ENCODE results near the gene TMEM97.

TMEM97 gene

DNA sequence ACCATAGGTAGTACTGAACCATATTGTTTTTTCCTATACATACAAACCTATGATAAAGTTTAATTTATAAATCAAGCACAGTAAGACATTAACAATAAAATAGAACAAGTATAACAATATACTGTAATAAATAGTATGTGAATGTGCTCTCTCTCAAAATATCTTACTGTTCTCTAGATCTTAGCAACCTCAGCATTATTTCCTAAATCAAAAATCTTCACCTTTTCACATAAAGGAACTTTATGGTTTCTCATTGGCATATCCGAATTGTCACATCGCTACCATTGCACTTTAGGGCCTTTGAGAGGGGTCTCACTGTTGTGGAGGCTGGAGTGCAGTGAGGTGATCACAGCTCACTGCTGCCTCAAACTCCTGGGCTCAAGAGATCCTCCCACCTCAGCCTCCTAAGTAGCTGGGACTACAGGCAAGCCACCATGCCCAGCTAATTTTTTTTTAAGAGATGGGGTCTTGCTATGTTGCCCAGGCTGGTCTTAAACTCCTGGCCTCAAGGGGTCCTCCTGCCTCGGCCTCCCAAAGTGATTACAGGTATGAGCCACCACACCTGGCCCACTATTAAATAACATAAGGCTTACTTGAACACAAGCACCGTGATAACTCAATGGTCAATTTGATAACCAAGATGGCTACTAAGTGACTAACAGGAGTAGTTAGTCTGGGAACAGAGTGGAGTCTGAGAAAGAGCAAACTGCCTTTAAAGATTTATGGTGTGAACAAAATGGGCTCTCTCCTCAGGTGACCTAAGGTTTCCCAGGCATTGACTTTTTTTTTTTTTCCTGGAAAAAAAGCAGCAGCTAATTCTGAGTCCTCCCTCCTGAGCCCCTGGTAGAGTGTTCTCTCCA lies 2.9 kb upstream of the TMEM97 start:
- no peak for DNase-seq (ENCODE audit: low spot score)

- DNase-seq (ENCODE audit: low spot score): no peak
These were observed 1.7 kb upstream of the TMEM97 start for GRCh38 chr17:28317099-28317965.

GRCh38 chr17:28317966-28318758 lies 838 bp upstream of the TMEM97 start:
- DNase-seq (ENCODE audit: low spot score): peak; percentile 61

DNA sequence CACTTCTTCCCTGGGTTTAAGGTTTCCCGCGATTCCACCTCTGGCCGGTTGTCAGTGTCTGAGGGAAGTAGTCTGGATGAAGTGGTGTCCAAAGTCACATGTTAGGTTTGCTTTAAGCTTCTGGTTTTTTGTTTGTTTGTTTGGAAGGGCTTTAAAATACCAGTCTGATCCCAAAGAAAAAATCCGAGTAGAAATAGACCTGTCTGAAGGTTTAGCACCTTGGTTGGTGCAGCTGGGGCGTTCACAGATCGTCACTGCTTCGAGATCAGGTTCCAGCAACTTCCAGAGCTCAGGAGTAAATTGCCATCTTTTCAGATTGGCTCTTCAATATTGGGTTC lies 567 bp downstream of the TMEM97 start:
- DNase-seq (ENCODE audit: low spot score): no peak

GRCh38 chr17:28320215-28321061 lies 1.4 kb downstream of the TMEM97 start:
- no peak for DNase-seq (ENCODE audit: low spot score)

- no peak for DNase-seq (ENCODE audit: low spot score)
These were observed 5.3 kb downstream of the TMEM97 start for GRCh38 chr17:28324267-28324745.

- DNase-seq (ENCODE audit: low spot score): no peak
These were observed 5.8 kb downstream of the TMEM97 start for GRCh38 chr17:28324781-28325180.

GRCh38 chr17:28325211-28325610 lies 6.2 kb downstream of the TMEM97 start:
- no peak for DNase-seq (ENCODE audit: low spot score)

GRCh38 chr17:28326114-28326513 lies 7.1 kb downstream of the TMEM97 start:
- DNase-seq (ENCODE audit: low spot score): no peak

DNA sequence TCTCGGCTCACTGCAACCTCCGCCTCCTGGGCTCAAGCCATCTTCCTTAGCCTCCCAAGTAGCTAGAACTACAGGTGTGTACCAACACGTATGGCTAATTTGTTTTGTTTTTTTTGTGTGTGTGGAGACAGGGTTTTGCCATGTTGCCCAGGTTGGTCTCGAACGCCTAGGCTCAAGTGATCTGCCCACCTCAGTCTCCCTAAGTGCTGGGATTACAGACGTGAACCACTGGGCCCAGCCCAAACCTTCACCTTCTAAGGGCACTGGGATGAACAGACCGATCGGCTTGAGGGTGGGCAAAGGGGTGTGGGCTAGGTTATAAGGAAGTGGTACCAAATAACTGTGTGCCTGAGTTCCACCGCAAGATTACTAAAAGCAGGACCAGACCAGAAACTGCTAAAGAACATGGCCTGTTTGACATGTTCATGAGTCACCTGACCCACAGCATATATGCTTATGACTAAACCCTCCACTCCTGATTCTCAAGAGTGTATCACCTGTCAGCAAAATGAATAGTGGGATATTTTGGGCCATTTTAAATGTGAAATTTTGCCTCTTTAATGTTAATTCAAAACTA lies 8.1 kb downstream of the TMEM97 start:
- DNase-seq (ENCODE audit: low spot score): no peak

- no peak for DNase-seq (ENCODE audit: low spot score)
These were observed 8.7 kb downstream of the TMEM97 start for GRCh38 chr17:28327709-28328108.

- DNase-seq (ENCODE audit: low spot score): no peak
These were observed 9.3 kb downstream of the TMEM97 start for GRCh38 chr17:28328325-28328724.

DNA sequence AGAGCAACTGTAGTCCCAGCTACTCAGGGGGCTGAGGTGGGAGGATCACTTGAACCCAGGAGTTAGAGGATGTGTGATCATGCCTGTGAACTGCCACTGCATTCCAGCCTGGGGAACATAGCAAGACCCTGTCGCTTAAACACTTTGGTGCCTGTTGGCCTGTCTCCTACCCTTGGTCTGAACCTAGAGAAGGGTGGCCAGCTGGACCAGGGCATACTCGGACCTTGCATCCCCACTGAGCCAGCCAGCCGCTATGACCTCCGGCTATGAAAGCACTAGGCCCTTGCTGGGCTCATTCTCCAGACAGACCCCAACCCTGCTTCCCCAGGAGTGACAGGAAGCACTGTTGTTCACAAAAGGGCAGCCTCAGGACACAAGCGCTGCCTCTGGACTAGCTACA lies 11.7 kb downstream of the TMEM97 start:
- no peak for DNase-seq (ENCODE audit: low spot score)

DNA sequence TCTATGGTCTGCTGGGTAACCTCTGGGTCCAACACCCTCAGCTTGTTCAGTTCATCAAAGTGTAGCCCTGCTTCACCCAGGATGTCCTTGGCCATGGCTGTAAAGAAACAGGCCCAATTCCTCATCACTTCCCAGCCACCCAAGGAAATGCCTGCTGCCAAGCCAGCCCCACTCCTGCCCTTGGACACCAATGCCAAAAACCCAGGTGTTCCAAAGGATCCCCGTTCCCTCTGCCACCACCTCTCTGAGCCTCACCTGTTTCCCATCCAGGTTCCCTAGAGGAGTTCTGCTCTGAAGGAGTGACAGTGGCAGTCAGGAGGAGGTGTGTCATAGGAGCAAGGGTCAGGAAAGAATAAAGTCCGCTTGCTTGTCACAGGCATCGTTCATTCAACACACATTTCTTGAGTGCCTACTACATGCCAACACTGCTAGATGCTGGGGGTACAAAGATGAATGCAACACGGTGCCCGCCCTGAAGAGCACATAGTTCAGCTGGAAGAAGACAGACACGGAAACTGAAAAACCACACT lies 13.0 kb downstream of the TMEM97 start:
- no peak for DNase-seq (ENCODE audit: low spot score)

DNA sequence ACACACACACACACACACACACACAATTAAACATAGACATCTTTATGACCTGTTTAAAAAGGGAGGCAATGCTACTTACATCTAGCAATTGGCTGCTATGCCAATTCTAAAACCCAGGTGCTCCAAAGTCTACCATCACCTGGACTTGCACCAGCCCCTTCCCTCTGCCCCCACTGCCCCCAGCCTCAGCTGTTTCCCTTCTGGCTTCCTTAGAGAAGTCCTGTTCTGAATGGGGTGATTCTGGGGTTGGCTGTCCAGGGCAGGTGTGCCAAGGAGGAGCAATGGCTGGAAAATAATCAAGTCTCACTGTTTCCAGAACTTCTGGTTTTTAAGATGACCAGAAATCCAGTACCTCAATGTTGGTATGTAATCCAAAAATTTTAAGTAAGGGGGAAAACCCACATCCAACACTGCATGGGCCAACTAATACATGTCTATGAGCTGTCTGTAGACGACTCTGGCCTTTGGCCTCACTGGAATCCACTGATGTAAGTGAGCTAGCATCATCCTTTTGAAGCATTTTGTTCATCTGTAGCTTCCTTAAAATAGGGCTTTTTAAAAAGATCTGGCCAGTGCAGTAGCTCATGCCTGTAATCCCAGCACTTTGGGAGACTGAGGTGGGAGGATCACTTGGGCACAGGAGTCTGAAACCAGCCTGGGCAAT lies 14.2 kb downstream of the TMEM97 start:
- no peak for DNase-seq (ENCODE audit: low spot score)

DNA sequence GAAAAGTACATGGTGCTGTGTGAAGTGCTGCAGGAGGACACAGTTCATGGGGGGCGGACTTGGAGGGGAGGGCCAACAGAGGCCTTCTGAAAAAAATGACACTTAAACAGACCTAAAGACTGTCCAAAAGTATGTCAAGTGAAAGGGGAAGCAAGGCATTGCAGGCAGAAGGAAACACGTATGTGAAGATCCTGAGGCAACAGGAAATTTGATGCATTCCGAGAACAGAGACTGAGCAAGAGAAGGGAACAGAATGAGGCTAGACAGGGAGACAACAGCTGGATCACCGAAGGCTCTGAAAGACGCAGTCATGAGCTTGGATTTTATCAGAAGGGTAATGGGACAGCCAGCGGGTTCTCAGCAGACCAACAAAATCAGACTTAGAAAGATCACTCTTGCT lies 15.2 kb downstream of the TMEM97 start:
- no peak for DNase-seq (ENCODE audit: low spot score)

GRCh38 chr17:28334666-28335200 lies 15.7 kb downstream of the TMEM97 start:
- no peak for DNase-seq (ENCODE audit: low spot score)

DNA sequence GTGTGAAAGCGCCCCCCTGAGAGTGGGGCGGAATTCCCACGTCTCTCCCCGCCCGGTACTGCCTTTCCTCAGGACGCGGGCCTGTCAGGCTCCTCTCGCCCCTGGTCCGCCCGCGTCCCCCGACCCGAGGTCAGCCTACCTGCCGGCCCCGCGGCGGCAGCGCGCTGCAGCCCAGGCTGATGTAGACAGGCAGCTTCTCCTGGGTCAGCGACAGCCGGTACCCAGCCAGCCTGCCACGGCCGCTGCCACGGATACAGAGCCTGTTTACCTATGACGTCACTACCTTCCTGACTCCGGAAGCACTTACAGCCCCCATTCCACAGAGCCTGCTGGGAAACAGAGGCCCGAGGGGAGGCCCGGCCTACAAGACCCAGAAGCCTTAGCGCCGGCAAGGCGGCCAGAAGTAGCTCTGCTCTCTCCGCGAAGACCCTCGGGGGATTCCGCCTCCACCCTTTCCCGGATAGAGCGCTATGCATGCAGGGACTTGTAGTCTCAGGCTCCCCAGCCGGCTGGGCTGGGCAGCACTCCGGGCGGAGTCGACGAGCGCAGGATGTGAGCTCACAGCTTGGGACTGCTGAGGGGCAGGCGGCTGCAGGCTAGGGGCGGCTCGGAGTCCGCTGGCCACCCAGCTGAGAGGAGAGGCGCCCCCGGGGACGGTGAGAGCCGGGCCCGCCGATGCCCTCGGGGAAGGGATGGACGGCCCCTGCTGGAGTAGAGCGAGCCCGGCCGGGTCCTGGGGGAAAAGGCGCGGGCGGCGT lies 16.4 kb downstream of the TMEM97 start, which contains the start of the genes IFT20 and TNFAIP1:
Gene IFT20, minus strand, starts transcription at position 272 of the 758 bp plus-strand sequence. CDS start 3,487 bp downstream, outside the sequence.
Gene TNFAIP1, plus strand, starts transcription at position 561 of the 758 bp plus-strand sequence. CDS start 3,761 bp downstream, outside the sequence.
- peak; percentile 100 for DNase-seq (ENCODE audit: low spot score)
